GM12878 (cell line): ENCODE results near the gene NBPF11. TPM values are rescaled to one million over a fixed set of nuclear protein-coding genes. Genes with fewer than 3 reads are reported as not detected.
"Not testable (repeated sequence)": the region's sequence is repeated elsewhere in the genome, so short reads cannot be mapped to it uniquely, and the experiment has no call there.

Experiments used
- ATAC-seq: fragments of 200-7000 bp; cut with Tn5 transposase; 3 replicates; pipeline ENCODE4 v1.9.1; 2020; ENCODE audit warnings: mild to moderate bottlenecking, moderate library complexity
- BruUV-seq: library from RNA; stranded (reverse); fragments of 400-500 nt; replicated peaks from 2 replicates; lab custom pipeline; 2021; lab: Mats Ljungman, UMichigan
- CTCF ChIA-PET: fragments of 300-600 bp; sonication (Branson Sonifier 250); formaldehyde crosslinking; extraction: SDS; loops from one replicate; lab custom pipeline; 2021; ENCODE audit warnings: inconsistent platforms; lab: Yijun Ruan, JAX
- POLR2A ChIA-PET: fragments of 350-600 bp; formaldehyde crosslinking; extraction: SDS; loops from one replicate; lab custom pipeline; 2021; ENCODE audit warnings: inconsistent platforms; lab: Charles Lee
- RAD21 ChIA-PET: fragments of 300-600 bp; sonication (Branson Sonifier 250); formaldehyde crosslinking; loops from one replicate; lab custom pipeline; 2023; ENCODE audit warnings: antibody characterized with exemption; ENCODE audit not compliant: unreplicated experiment; lab: Charles Lee
- SMC1A ChIA-PET: fragments of 300-600 bp; sonication (Branson Sonifier 250); formaldehyde crosslinking; loops from one replicate; lab custom pipeline; 2023; ENCODE audit not compliant: unreplicated experiment, uncharacterized antibody; lab: Charles Lee
- DNase-seq: peaks from one replicate; pipeline ENCODE4 v3.0.0-alpha.2; 2011; ENCODE audit warnings: low read depth, low spot score
- FAIRE-seq: peaks from 3 replicates; lab custom pipeline; 2011; peaks lifted over from hg19 to GRCh38; lab: Jason Lieb, UNC
- H2AFZ ChIP-seq: 2 replicates; pipeline ENCODE4 v1.6.0; 2011; ENCODE audit warnings: low read depth, low read length, control low read depth; ENCODE audit not compliant: control insufficient read depth
- H3K27ac ChIP-seq: 2 replicates; pipeline ENCODE4 v1.5.1; 2011; ENCODE audit warnings: control low read depth; ENCODE audit not compliant: control insufficient read depth, insufficient read depth
- H3K27me3 ChIP-seq, 2 experiments: replicated peaks in 1 of 2; 2 replicates each; pipeline versions ENCODE4 v1.6.0 to v1.6.1; 2011; ENCODE audit warnings: low read length in 1 of 2; ENCODE audit not compliant: control insufficient read depth in 2 of 2, insufficient read depth in 2 of 2
- H3K36me3 ChIP-seq, 2 experiments: 2 replicates each; pipeline ENCODE4 v1.5.1; 2011; ENCODE audit warnings: low read length in 1 of 2; ENCODE audit not compliant: control insufficient read depth in 2 of 2, insufficient read depth in 2 of 2
- H3K4me1 ChIP-seq: 2 replicates; pipeline ENCODE4 v1.6.1; 2011; ENCODE audit warnings: mild to moderate bottlenecking, low read length, moderate library complexity, mixed read lengths; ENCODE audit not compliant: control insufficient read depth, insufficient read depth
- H3K4me2 ChIP-seq: 2 replicates; pipeline ENCODE4 v1.6.0; 2011; ENCODE audit warnings: control low read depth; ENCODE audit not compliant: control insufficient read depth, insufficient read depth
- H3K4me3 ChIP-seq: fragments of 200-600 bp; sonication (generic); 2 replicates; pipeline ENCODE4 v1.5.1; 2016
- H3K79me2 ChIP-seq: 2 replicates; pipeline ENCODE4 v1.6.0; 2011; ENCODE audit warnings: low read length; ENCODE audit not compliant: control insufficient read depth, insufficient read depth
- H3K9ac ChIP-seq: 2 replicates; pipeline ENCODE4 v1.8.0; 2011; ENCODE audit warnings: low read length, control low read depth, mixed read lengths; ENCODE audit not compliant: control insufficient read depth, insufficient read depth
- H3K9me3 ChIP-seq: replicated peaks from 3 replicates; pipeline ENCODE4 v1.5.1; 2011; ENCODE audit warnings: mild to moderate bottlenecking, low read length; ENCODE audit not compliant: control insufficient read depth, insufficient read depth
- H4K20me1 ChIP-seq: 2 replicates; pipeline ENCODE4 v1.6.0; 2011; ENCODE audit not compliant: control insufficient read depth, insufficient read depth
- ATF7 ChIP-seq: fragments of 450-650 bp; IDR thresholded peaks from 2 replicates; pipeline ENCODE4 v1.6.1; 2016; ENCODE audit warnings: low read depth, mild to moderate bottlenecking
- CHD2 ChIP-seq: IDR thresholded peaks from 2 replicates; pipeline ENCODE4 v1.6.1; 2011; ENCODE audit warnings: low read depth, low read length, improper control_type of control experiment, borderline replicate concordance
- CUX1 ChIP-seq: IDR thresholded peaks from 2 replicates; pipeline ENCODE4 v1.6.1; 2012; ENCODE audit warnings: improper control_type of control experiment, low read depth, low read length; ENCODE audit not compliant: insufficient replicate concordance
- GATAD2B ChIP-seq: fragments of 450-650 bp; conservative IDR thresholded peaks from 2 replicates; pipeline ENCODE4 v1.6.1; 2017; ENCODE audit warnings: low read depth, mild to moderate bottlenecking, moderate library complexity
- HDAC2 ChIP-seq: fragments of 200-600 bp; sonication (generic); IDR thresholded peaks from 2 replicates; pipeline ENCODE4 v1.6.1; 2017
- NRF1 ChIP-seq: conservative IDR thresholded peaks from 2 replicates; pipeline ENCODE4 v1.6.1; 2011; ENCODE audit warnings: mild to moderate bottlenecking, low read depth, low read length, improper control_type of control experiment
- PAX5 ChIP-seq: IDR thresholded peaks from 2 replicates; pipeline ENCODE4 v1.6.1; 2011; ENCODE audit warnings: low read depth, low read length, borderline replicate concordance
- ZNF592 ChIP-seq: fragments of 450-650 bp; IDR thresholded peaks from 2 replicates; pipeline ENCODE4 v1.6.1; 2017; ENCODE audit warnings: mild to moderate bottlenecking, moderate library complexity
- WGBS: methylation state at CpG from one replicate; pipeline ENCODE4 v1.1.6; 2016; ENCODE audit warnings: low lambda C conversion rate; ENCODE audit not compliant: insufficient replicate concordance, insufficient coverage; ENCODE audit errors: missing lambda C conversion rate; 5-methylcytosine and 5-hydroxymethylcytosine counted together
- in situ Hi-C: fragments of 300-500 bp; cut with MboI; formaldehyde crosslinking; loops from 9 replicates; pipeline ENCODE4 v1.14.3; 2018; ENCODE audit warnings: mixed read lengths
- intact Hi-C: fragments of 100-400 bp; cut with micrococcal nuclease; formaldehyde crosslinking; loops from one replicate; pipeline ENCODE4 v1.14.2; 2022; ENCODE audit not compliant: unreplicated experiment
- polyA plus RNA-seq, 11 experiments: library from polyadenylated mRNA; depleted of rRNA in 4 of 11; unstranded in 6 of 11; stranded (reverse) in 5 of 11; fragments of >200 nt; fragmentation: Nextera tagmentation in 4 of 11; fragmentation: Illumina TruSeq in 1 of 11; extraction: Ambion mirVana in 4 of 11; extraction: Trizol in 1 of 11; gene quantifications; 1 replicate in 1 of 11; 2 replicates in 10 of 11; pipeline versions ENCODE4 v1.2.1 to v1.2.3, GENCODE V29; 2011 to 2016; ENCODE audit warnings: inconsistent platforms in 2 of 11, missing spikeins in 2 of 11, low read depth in 1 of 11
- total RNA-seq, 4 experiments: library from RNA; depleted of rRNA in 3 of 4; stranded (reverse); fragments of >200 nt in 3 of 4; fragmentation: Illumina TruSeq in 1 of 4; extraction: Trizol in 1 of 4; gene quantifications; 2 replicates each; pipeline versions ENCODE4 v1.2.1 to v1.2.3, GENCODE V29; 2013 to 2021

Gene NBPF11
- total and polyA plus RNA-seq, 10 of the 15 experiments (the other 5 are each of a cell fraction or from before 2014, with no cell fraction given) = 1.2 to 14.3 (median 4.9) TPM

GRCh38 chr1:148158341-148159003 is 6.4 kb upstream of the NBPF11 start:
- Histone ChIP-seq H3K4me1 (no peaks in the 10 kb centered on the region), H2AFZ (no peak overlapping the region), H3K9ac (no peak overlapping the region), H3K9me3 (no peaks in the 10 kb centered on the region), H3K79me2 (no peaks in the 10 kb centered on the region), H4K20me1 (no peaks in the 10 kb centered on the region), H3K4me3 (no peak overlapping the region; the same call in 1 of the 2 replicates), H3K36me3 (no peaks in the 10 kb centered on the region), H3K27ac (no peak overlapping the region), H3K27me3 (no peaks in the 10 kb centered on the region), H3K4me2 (no peak overlapping the region)
- RAD21 ChIA-PET = no interaction called here
- POLR2A ChIA-PET = no interaction called here
- CTCF ChIA-PET = no interaction called here
- no peak for DNase-seq
- intact Hi-C loops (no loop called here), in situ Hi-C loops (no loop called here)
- FAIRE-seq = no peak
- BruUV-seq = no TSS peak
- WGBS = 32% methylated on average over 7 of the region's 11 CpGs
- SMC1A ChIA-PET = no interaction called here
- no peak for ATAC-seq
- TF ChIP-seq CUX1 = no peak
- TF ChIP-seq NRF1 = no peak
- TF ChIP-seq GATAD2B = no peak
- TF ChIP-seq HDAC2 = no peak
- no peak for TF ChIP-seq ZNF592
- TF ChIP-seq ATF7 = no peak
- no peak for TF ChIP-seq PAX5
- TF ChIP-seq CHD2 = no peak

- FAIRE-seq, H4K20me1 ChIP-seq, H3K9me3 ChIP-seq, DNase-seq, ATAC-seq, SMC1A ChIA-PET, intact Hi-C loops, H3K4me2 ChIP-seq, H3K27ac ChIP-seq, RAD21 ChIA-PET, BruUV-seq, POLR2A ChIA-PET, H3K36me3 ChIP-seq, H3K79me2 ChIP-seq, H3K9ac ChIP-seq, H3K4me1 ChIP-seq, H2AFZ ChIP-seq, CTCF ChIA-PET, H3K27me3 ChIP-seq, in situ Hi-C loops, H3K4me3 ChIP-seq: not testable (repeated sequence)
- WGBS = 1% methylated on average over 9 of the region's 23 CpGs
Measured at GRCh38 chr1:148157803-148158202, 5.7 kb upstream of the NBPF11 start.
